ENCODE results near the gene SNX22. TPM values are rescaled to one million over a fixed set of nuclear protein-coding genes. Genes with fewer than 3 reads are reported as not detected.

Gene SNX22
- total RNA-seq, 1 donor from 2014 or later: 0.16 TPM

DNA sequence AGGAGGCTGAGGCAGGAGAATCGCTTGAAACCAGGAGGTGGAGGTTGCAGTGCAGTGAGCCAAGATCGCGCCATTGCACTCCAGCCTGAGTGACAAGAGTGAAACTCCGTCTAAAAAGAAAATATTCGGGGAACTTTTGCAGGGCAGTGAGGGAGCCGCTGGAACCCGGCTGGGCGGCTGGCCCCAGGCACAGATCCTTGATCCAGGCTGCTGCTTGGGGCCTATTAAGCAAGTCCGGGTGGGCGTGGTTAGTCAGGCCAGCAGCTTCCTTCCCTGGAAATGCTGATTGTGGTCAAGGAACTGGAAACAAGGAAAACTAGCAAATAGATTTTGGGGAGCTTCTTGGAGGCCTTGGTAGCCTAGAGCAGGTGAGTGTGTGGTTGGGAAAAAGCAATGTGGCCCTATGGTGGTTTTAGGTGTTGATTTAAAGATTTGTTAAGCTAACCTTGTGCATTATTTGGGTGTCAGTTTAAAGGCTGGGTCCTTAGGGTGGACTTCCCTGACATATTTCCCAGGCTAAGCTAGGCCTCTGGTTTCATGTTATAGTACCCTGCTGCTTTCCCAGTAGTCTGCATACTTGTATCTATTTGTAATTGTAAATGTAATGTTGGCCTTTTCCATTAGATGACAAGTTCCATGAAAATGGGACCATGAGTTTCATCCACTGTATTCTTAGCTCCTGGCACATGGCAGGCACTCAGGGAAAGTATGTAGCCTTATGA, 17.7 kb upstream of the SNX22 start:
- no peak for DNase-seq (ENCODE audit: low read depth)

DNA sequence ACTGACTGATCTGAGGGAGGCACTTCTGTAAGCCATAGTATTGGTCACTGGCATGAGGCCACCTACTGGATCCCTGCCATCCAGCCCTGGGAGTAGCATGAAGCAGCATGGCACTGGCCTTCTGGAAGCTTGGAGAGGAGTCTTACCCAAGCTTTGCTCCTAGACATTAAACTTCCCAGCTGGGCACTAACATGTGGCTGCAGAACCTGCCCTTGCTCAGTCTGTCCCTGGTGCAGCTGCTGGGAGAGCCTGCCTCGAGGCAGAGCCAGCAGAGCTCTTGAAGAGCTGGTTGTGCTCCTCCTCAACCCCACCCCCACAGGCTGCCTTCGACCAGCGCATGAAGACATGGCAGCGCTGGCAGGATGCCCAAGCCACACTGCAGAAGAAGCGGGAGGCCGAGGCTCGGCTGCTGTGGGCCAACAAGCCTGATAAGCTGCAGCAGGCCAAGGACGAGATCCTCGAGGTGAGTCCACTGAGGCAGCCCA, 17.1 kb upstream of the SNX22 start:
- peak; percentile 56 for DNase-seq (ENCODE audit: low read depth)

DNA sequence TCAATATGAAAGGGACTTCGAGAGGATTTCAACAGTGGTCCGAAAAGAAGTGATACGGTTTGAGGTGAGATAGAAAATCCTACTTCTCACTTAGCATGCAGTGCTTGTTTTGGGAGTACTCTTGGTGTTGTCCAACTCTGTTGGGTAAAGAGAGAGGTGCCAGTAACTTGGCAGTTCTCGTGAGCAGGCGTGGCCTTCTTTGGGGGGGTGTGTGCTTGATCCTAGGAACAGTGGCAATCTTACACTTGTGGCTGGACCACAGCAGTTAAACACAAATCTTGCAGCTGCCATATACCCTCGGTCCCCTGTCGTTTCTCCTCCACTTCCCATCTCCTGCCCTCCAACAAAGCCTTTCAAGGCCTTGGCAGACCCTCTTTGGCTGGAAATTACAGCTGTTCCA, 15.2 kb upstream of the SNX22 start:
- peak; percentile 42 for DNase-seq (ENCODE audit: low read depth)

DNA sequence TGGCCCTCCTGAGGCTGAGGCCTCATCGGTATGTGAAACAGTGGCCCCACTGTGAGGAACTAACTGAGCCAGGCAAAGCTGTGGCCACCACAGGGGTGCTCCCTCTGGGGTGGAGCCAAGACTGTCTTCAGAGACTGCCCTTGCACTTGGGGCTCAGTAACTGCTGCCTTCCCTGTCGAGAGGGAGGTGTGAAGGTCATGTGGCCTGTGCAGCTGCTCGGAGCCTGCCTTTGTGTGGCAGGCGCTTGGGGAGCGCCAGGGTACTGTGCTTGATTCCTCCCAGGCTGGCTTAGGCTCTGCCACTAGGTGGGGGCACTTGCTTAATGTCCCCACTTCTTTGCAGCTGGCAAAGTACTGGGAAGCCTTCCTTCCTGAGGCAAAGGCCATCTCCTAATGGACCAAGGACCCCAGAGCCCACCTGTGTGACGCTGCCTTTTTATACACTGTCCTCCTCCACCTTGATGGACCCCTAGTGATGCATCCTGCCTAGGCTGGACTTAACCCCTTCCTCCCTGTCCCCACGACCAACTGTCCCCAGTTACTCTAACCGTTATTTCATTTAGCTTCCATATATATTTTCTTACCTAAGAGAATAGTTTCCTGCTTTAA, 14.2 kb upstream of the SNX22 start:
- DNase-seq (ENCODE audit: low read depth): peak; percentile 69

DNA sequence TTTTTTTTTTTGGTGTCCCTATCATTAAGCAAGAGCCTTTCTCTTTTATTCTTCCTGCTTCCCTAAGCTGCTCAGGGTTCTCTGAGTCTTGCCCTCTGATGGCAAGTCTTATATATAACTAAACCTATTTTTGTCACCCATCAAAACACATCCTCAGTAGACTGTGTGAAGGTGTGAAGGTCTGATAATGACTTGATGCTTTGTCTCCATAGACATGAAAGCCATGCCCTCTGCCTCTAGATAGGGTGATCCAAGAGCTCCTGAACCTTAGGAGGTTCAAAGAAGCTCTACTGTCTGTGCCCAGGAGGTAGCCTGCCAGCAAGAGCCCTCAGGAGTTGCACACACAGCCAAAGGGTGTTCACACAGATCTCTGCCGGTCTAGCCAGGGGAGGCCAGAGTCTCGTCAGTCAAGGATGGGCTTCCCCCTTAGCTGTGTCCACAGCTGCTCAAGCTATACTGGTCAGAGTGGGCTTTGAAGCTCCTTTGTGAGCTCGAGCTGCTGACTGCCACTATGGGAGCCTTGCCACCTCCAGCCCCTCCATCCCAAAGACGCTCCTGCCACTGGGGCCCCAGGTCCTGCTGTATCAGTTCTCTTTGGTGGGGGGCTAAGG, 13.1 kb upstream of the SNX22 start:
- DNase-seq (ENCODE audit: low read depth): no peak

DNA sequence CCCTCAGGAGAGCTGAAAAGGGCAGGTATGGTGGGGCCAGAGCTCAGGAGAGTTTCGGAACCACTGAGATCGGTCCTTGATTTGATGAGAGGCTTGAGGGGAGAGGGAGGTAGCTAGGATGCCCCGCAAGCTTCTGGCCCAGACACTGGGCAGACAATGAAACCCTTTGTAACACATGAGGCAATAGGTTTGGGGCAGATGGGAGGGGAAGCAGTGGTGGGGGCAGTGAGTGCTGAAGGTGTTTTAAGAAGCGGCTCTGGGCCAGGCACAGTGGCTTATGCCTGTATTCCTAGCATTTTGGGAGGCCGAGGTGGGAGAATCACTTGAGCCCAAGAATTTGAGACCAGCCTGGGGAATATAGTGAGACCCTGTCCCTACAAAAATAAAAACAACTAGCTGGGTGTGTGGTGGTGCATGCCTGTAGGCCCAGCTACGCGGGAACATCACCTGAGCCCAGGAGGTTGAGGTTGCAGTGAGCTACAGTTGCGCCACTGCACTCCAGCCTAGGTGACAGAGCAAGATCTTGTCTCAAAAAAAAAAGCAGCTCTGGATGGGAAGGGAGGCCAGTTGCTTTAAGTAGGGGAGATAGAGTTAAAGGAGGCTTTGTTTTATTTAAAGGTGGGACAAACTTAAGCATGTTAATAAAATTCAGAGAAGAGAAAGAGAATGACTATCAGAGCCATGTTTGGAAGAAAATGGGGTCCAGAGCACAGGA, 9.6 kb upstream of the SNX22 start:
- no peak for DNase-seq (ENCODE audit: low read depth)

DNA sequence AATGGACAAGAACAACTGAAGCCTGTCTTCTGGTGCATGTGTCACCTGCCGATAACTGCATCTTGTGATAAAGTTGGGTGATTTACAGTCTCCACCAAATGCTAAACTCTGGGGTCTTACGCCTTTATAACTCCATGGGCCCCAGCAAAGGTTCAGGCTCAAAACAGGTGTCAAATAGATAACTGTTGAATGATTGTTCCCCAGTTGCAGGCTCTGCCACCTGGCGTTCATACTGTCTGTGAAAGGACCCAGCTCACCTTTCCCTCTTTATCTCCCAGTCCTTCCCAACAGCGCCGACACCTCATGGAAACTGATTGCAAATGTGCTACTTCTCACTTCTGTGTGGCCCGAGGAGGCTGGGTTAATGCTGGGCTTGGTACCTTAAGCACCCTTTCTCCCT, 8.3 kb upstream of the SNX22 start:
- DNase-seq (ENCODE audit: low read depth): no peak

DNA sequence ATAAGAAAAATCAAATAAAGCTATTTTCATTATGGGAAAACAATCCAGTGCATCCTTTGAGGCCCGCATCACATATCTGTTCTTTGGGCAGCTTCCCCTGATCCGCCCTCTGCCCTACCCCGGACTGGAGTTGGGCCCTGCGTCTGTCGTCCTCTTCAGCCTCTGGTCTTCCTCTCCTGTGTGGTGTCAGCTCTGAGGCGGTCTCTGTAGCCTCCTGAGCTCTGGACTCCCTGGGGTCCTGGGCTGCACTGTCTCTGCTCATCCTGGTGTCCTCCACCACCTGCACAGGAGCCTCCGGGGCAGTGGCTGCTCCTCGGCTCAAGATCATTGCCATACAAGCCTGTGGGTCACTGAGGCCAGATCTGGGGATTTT, 7.4 kb upstream of the SNX22 start:
- no peak for DNase-seq (ENCODE audit: low read depth)

DNA sequence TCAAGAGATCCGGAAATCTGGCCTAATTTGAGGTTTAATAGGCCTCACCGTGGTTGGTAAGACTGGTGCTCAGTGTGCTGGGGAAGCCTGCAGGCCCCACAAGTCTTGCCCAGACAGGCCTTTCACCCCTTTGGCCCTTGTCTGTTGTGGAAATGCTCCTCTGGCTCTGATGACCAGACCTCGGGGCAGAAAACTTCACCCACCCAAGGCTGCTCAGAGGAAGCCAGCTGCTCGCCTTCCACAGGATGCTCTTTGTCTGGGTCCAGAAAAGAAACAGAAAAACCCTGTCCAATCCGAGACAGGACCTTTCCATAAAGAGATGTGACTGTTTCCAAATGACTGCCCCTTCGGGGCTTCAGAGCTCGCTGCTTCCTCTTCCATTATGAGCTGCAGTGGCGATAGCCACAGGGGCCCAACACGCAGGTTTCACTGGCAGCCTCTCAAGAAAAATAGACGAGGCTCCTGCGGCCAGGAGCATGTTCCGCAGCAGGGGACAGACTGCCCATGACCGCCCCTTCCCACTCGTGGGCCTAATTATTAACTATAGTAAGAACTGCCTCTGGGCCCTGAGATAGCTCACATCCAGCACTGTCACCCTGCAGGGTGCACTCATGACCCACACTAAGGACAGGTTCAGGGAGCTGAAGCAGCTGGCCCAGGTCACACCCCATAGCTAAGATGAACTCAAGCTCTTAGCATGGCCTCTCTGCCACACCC, 6.8 kb upstream of the SNX22 start:
- peak; percentile 62 for DNase-seq (ENCODE audit: low read depth)

DNA sequence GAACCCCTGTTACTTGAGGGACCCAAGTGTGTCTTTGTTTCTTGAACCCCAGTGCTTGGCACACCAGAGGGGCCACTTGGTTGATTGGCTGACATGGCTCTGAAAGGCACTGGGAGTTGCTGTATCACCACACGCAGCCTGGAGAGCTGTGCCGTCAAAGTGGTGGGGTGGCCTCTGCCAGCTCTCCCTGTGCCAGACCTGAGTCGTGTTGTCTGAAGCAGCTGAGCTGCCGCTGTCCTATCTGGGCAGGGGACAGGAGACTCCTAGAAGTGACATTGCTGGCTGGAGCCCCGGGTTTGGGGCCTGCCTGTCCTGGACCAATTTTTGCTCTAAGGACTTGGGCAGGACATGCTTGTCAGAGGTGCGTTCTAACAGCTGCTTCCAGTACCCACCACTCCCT, 5.5 kb upstream of the SNX22 start:
- DNase-seq (ENCODE audit: low read depth): no peak

DNA sequence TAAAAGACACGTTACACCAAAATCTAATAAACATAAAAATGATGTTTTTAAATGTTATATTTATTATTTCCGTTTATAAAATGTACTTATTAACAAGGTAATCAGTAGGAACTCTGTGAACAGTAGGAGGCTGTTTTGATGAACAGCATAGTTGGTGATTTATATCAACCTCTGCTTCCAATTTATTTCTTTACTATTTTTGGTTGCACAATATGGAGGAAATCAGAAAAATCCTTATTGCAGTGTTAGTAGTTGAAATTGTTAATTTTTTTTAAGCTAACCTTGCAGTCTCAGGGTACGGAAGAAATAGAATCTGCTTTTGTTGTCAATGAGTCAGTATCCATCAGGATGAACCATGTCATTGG, 5.0 kb upstream of the SNX22 start:
- no peak for DNase-seq (ENCODE audit: low read depth)

DNA sequence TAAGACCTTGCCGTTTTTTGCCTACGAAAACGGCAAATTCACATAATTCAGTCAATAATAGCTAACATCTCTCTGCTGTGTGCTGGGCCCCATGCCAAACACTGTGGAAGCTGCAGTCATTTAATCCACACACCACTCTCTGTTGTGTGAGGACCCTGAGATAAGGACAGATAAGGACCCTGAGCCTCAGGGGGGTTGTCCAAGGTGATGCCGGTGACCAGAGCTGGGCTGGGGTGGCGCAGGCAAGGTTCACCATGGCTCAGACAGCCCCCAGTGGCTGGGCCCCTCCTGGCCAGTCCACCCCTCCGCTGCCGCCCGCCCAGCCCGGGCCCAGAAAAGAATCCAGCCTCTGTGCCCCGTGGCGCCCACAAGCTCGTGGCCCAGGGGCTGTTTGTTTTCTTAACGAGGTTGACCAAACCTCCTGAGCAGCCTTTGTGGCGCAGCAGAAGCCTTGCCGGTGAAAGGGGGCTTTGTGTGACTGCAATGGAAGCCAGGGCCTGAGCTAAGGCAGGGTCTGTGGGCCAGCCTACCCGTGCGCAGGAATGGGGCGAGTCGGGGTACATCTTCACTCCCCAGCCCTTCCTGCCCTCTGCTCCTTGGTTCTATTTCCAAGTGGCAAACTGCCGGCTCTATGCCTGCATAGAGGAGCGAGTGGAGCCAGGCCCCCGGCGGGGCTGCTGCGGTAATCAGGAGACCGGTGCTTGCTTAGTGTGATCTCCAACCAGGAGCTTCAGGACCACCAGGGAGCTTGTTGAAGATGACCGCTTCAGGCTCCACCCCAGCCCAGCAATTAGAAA, 4.4 kb upstream of the SNX22 start:
- DNase-seq (ENCODE audit: low read depth): no peak

DNA sequence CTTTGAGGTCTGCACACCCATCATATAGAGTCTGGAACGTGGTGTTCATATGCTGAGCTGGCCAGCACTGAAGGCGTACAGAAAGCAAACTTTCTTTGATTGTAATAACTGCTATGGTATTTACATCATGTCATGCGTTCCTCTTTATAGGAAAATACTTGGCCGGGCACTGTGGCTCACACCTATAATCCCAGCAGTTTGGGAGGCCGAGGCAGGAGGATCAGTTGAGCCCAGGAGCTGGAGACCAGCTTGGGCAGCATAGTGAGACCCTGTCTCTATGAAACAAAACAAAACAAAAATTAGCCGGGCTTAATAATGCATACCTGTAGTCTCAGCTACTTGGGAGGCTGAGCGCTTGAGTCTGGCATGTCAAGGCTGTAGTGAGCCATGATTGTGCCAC, 3.4 kb upstream of the SNX22 start:
- no peak for DNase-seq (ENCODE audit: low read depth)

DNA sequence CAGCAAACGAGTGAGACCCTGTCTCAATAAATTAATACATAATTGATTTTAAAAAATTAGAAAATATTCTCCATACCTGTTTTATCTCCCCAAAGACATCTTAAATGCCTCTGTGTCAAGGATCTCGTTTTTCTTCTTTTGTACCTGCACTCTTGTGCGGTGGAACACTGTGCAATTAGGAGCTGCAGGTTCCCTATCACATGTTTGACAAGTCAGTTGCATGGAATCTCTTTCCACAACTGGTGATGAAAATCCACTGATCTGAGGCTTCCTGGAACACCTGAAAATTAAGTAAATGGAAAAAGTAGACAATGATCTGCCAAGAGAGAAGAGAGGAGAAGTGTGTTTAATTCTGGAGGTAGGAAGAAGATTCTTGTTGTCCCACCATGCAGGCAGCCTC, 3.0 kb upstream of the SNX22 start:
- DNase-seq (ENCODE audit: low read depth): no peak

DNA sequence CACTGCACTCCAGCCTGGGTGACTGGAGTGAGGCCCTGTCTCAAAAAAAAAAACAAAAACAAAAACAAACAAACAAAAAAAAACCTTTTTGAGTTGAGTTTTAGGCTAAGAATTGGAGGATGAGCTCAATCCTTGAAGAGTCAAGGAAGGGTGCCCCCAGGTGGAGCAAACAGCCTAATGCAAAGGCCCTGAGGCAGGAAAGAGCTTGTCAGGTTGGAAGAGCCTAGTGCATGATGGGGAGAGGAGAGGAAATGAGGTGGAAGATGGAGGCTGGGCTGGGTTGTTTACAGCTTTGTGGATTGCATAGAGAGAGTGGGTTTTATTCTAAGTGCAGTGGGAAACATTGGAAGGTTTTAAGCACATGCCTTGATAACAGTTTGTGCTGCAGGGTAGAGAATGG, 2.1 kb upstream of the SNX22 start:
- no peak for DNase-seq (ENCODE audit: low read depth)

DNA sequence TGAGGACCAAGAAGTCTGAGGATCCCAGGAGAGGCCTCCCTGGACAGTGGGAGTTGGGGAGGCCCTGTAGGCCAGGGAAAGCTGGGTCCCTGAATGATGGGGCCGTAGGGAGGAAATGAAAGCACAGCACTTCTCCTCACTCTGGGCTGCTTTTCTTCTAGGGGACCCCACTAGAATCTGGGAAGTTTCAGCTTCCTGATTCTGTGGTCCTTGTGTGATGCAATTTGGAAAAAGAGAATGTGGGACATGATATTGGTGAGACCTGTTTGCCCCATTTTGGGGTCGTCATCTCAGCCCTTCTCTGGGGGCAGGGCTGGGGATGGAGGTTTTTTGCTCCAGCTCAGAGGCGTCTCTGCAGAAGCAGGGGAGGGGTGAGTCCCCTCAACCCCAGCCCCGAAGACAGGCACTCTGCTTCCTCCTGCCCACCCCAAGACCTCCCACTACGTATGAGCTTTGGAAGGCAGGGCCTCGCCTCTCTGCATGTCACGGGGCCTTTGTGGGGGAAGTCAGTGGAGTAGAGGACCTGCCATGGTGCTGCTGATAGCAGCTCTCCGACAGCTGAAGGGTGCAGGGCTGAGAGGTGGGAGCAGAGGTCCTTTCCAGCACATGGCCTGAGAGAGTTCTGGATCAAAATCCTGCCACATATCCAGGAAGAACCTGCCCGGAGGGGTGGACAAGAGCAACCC, 1.5 kb upstream of the SNX22 start:
- DNase-seq (ENCODE audit: low read depth): no peak

DNA sequence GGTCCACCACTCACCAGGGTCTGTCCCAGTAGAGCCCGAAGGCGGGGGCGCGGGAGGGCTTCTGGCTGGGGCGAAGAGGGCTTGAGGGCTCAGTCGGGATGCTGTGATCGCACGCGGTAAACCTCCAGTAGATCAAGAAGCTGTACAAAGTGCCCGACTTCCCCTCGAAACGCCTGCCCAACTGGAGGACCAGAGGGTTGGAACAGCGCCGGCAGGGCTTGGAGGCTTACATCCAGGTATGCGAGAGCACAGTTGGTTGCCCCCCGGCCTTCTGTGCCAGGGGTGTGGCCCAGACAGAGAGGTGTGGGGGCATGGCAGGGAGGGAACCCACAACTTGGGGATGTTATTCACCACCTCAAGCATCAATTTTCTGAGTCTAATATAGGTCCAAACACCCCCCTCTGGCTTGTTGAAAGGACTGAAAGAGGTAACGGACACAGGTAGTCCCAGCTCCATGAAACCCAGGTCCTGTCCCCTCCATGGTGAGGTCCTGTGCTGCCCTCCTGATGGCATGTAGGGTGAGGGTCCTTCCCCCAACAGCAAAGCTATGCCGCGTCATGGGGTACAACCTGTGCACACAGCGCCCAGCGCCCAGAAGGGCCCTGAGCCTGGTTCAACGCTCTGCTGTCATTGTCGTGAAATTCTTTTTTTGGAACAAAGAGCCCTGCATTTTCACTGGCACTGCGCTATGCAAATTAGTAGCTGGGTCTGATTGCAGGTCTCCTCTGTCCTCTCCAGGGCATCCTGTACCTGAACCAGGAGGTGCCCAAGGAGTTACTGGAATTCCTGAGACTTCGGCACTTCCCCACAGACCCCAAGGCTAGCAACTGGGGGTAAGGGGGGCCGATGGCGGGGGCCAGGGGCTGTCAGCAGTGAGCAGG, 1.2 kb downstream of the SNX22 start:
- no peak for DNase-seq (ENCODE audit: low read depth)

DNA sequence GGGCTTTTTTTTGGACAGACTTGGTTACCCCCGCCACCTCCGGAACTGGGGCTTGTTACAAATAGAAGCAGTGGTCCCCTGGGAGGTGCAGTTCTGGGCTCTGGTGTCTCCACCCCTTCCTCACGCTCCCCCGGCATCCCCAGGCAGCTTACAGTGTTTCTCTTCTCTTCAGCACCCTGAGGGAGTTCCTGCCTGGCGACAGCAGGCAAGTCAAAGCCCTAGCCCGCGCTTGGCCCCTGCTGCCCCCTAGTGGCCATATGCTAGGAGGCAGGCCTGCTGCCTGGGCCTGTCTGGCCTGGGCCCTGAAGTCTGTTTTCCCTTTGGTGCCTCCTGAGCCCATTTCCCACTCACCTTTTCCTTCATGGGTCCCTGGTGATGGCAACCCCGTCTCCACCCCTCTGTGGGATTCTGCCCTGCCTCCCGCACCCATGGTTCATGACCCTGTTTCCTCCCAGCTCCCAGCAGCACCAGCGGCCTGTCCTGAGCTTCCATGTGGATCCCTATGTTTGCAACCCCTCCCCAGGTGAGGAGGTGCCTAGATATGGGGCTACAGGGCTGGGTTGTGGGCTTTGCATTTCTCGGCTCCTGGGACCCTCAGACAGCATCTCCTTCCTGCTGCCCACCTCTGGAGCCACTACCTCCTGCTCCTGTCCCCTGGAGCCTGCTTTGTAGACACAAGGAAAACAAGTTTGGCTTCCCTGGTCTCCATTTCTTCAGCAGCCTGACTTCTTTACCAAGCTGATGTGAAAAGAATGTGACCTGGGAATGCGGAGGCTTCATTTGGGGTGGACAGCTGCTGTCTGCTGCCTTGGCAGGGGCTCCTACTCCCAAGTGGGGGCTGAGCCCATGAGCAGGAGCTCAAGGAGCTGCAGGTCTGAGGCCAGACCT, 2.2 kb downstream of the SNX22 start:
- peak; percentile 87 for DNase-seq (ENCODE audit: low read depth)
